Neural cell (in vitro differentiated cells): ENCODE results near the gene S100P.

Experiments
- CTCF ChIP-seq: fragments of 450-650 bp; IDR thresholded peaks from 2 replicates; pipeline ENCODE4 v1.5.1; 2014; ENCODE audit warnings: antibody characterized with exemption, mild to moderate bottlenecking, moderate library complexity; ENCODE audit not compliant: poor library complexity, severe bottlenecking
- EP300 ChIP-seq: fragments of 450-650 bp; conservative IDR thresholded peaks from 2 replicates; pipeline ENCODE4 v1.6.1; 2014; ENCODE audit warnings: antibody characterized with exemption, mild to moderate bottlenecking, moderate library complexity; ENCODE audit not compliant: poor library complexity, severe bottlenecking
- EZH2 ChIP-seq: fragments of 200-600, 300-800 bp; shearing (Covaris generic), sonication (generic); IDR thresholded peaks from 2 replicates; pipeline ENCODE4 v1.6.1; 2014; ENCODE audit warnings: antibody characterized with exemption, low read length, borderline replicate concordance, mild to moderate bottlenecking; ENCODE audit not compliant: insufficient read depth, poor library complexity, severe bottlenecking
- REST ChIP-seq: IDR thresholded peaks from 2 replicates; pipeline ENCODE4 v1.6.1; 2012; ENCODE audit warnings: borderline replicate concordance

DNA sequence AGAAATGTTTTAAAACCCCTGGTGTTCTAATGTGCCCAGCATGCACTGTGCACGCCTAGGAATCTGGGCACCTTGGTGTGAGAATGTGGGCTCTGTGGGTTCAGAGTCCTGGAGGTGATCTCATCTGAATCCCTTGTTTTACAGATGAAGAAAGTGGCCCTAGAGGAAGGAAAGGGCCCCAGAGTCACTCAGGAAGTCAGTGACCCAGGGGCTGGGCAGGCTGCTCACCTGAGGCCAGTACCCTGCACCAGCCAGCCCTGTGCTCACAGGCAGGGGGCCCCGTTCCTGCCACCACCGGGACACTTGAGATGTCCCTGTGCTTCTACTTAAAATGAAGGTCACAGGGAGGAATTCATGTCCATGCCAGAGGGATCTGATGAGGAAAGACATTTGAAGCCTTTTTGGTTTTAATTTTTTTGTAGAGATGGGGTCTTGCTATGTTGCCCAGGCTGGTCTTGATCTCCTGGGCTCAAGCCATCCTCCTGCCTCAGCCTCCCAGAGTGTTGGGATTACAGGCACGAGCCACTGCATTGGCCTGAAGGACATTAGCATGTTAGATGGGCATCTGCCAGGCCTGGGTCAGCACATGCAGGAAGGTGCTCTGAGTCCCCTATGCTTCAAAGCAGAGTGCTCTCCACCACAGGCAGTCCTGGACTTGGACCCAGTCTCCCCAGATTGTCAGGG is 7.4 kb upstream of the S100P start:
- TF ChIP-seq CTCF, result no peak
- no peak for TF ChIP-seq EP300
- TF ChIP-seq EZH2, result no peak
- no peak for TF ChIP-seq REST
